H9 (cell line): Measurements from ENCODE around the gene ITGA1. TPM values are rescaled to one million over a fixed set of nuclear protein-coding genes. Genes with fewer than 3 reads are reported as not detected.
A peak's percentile ranks its signal among the peaks of the same experiment; 100 is the strongest.

Experiments used
- DNase-seq: peaks from one replicate; pipeline ENCODE4 v3.0.0-alpha.2; 2017
- H2AFZ ChIP-seq: one replicate; pipeline ENCODE4 v1.6.1; 2013; ENCODE audit warnings: mild to moderate bottlenecking, low read length, control low read depth, moderate library complexity
- H2AK5ac ChIP-seq: 2 replicates; pipeline ENCODE4 v1.6.1; 2013; ENCODE audit warnings: low read length, control low read depth, mixed read lengths; ENCODE audit not compliant: insufficient read length
- H2BK120ac ChIP-seq: one replicate; pipeline ENCODE4 v1.6.1; 2013; ENCODE audit warnings: low read depth, mild to moderate bottlenecking, low read length, control low read depth, inconsistent platforms; ENCODE audit not compliant: poor library complexity, severe bottlenecking
- H2BK12ac ChIP-seq: 2 replicates; pipeline ENCODE4 v1.6.1; 2013; ENCODE audit warnings: low read length, control low read depth, mixed read lengths, low read depth; ENCODE audit not compliant: insufficient read length
- H2BK15ac ChIP-seq: 2 replicates; pipeline ENCODE4 v1.6.1; 2013; ENCODE audit warnings: low read depth, low read length, control low read depth
- H2BK20ac ChIP-seq: one replicate; pipeline ENCODE4 v1.6.1; 2013; ENCODE audit warnings: low read depth, mild to moderate bottlenecking, low read length, control low read depth, inconsistent platforms; ENCODE audit not compliant: poor library complexity, severe bottlenecking
- H2BK5ac ChIP-seq: 2 replicates; pipeline ENCODE4 v1.6.1; 2013; ENCODE audit warnings: low read length, control low read depth, mixed read lengths; ENCODE audit not compliant: insufficient read length
- H3K14ac ChIP-seq: 2 replicates; pipeline ENCODE4 v1.6.1; 2013; ENCODE audit warnings: low read length, control low read depth; ENCODE audit not compliant: insufficient read depth
- H3K18ac ChIP-seq: 2 replicates; pipeline ENCODE4 v1.6.1; 2013; ENCODE audit warnings: low read depth, mild to moderate bottlenecking, mixed read lengths, low read length, control low read depth; ENCODE audit not compliant: insufficient read length
- H3K23ac ChIP-seq: 2 replicates; pipeline ENCODE4 v1.6.1; 2013; ENCODE audit warnings: low read length, control low read depth, mixed read lengths, low read depth; ENCODE audit not compliant: insufficient read length
- H3K23me2 ChIP-seq: 2 replicates; pipeline ENCODE4 v1.6.1; 2013; ENCODE audit warnings: low read depth, mild to moderate bottlenecking, mixed read lengths, low read length, control low read depth; ENCODE audit not compliant: insufficient read length, poor library complexity, severe bottlenecking
- H3K27ac ChIP-seq: 2 replicates; pipeline ENCODE4 v1.5.1; 2013; ENCODE audit warnings: low read length, control low read depth, mixed read lengths, low read depth; ENCODE audit not compliant: insufficient read length
- H3K27me3 ChIP-seq: 2 replicates; pipeline ENCODE4 v1.6.1; 2013; ENCODE audit warnings: low read length, control low read depth, inconsistent platforms; ENCODE audit not compliant: insufficient read depth
- H3K4ac ChIP-seq: 2 replicates; pipeline ENCODE4 v1.6.1; 2013; ENCODE audit warnings: low read depth, mild to moderate bottlenecking, control low read depth, inconsistent platforms, low read length, moderate library complexity
- H3K4me1 ChIP-seq: 2 replicates; pipeline ENCODE4 v1.6.1; 2013; ENCODE audit warnings: low read length, control low read depth, inconsistent platforms; ENCODE audit not compliant: insufficient read depth
- H3K4me2 ChIP-seq: 2 replicates; pipeline ENCODE4 v1.6.1; 2013; ENCODE audit warnings: low read length, control low read depth, mixed read lengths; ENCODE audit not compliant: insufficient read length, insufficient read depth
- H3K56ac ChIP-seq: 2 replicates; pipeline ENCODE4 v1.6.1; 2013; ENCODE audit warnings: low read depth, mild to moderate bottlenecking, mixed read lengths, low read length, control low read depth; ENCODE audit not compliant: insufficient read length
- H3K79me1 ChIP-seq: 2 replicates; pipeline ENCODE4 v1.6.1; 2013; ENCODE audit warnings: low read depth, mild to moderate bottlenecking, moderate library complexity, low read length, control low read depth, inconsistent platforms; ENCODE audit not compliant: insufficient read depth, poor library complexity, severe bottlenecking
- H3K79me2 ChIP-seq: 2 replicates; pipeline ENCODE4 v1.6.1; 2013; ENCODE audit warnings: low read length, control low read depth, inconsistent platforms; ENCODE audit not compliant: insufficient read depth
- H3K9ac ChIP-seq: 2 replicates; pipeline ENCODE4 v1.6.1; 2013; ENCODE audit warnings: low read length, control low read depth, mixed read lengths; ENCODE audit not compliant: insufficient read length; ENCODE audit errors: extremely low read depth
- H3K9me3 ChIP-seq: one replicate; pipeline ENCODE4 v1.6.1; 2013; ENCODE audit warnings: low read depth, low read length, inconsistent platforms; ENCODE audit not compliant: control insufficient read depth
- H3T11ph ChIP-seq: one replicate; pipeline ENCODE4 v1.6.1; 2013; ENCODE audit warnings: mild to moderate bottlenecking, low read length, control low read depth, inconsistent platforms
- H4K20me1 ChIP-seq: one replicate; pipeline ENCODE4 v1.6.1; 2013; ENCODE audit not compliant: control insufficient read depth, insufficient read length, insufficient read depth
- H4K5ac ChIP-seq: 2 replicates; pipeline ENCODE4 v1.6.1; 2013; ENCODE audit warnings: low read depth, mild to moderate bottlenecking, mixed read lengths, low read length, control low read depth; ENCODE audit not compliant: insufficient read length
- H4K8ac ChIP-seq: replicated peaks from 2 replicates; pipeline ENCODE4 v1.6.1; 2013; ENCODE audit warnings: low read length, control low read depth, mixed read lengths, low read depth; ENCODE audit not compliant: insufficient read length
- H4K91ac ChIP-seq: 2 replicates; pipeline ENCODE4 v1.6.1; 2013; ENCODE audit warnings: low read depth, mild to moderate bottlenecking, moderate library complexity, mixed read lengths, low read length, control low read depth; ENCODE audit not compliant: insufficient read length
- H3K27ac Mint-ChIP-seq, 3 experiments: 2 replicates in 2 of 3; 3 replicates in 1 of 3; pipeline ENCODE4 v1.8.0; 2020 to 2021; ENCODE audit warnings: mixed read lengths in 3 of 3, mild to moderate bottlenecking in 1 of 3, moderate library complexity in 1 of 3
- H3K27me3 Mint-ChIP-seq: 2 replicates; pipeline ENCODE4 v1.8.0; 2021; ENCODE audit warnings: low read depth, mild to moderate bottlenecking, moderate library complexity, mixed read lengths
- H3K36me3 Mint-ChIP-seq, 3 experiments: 2 replicates in 2 of 3; 3 replicates in 1 of 3; pipeline ENCODE4 v1.8.0; 2020 to 2021; ENCODE audit warnings: low read depth in 3 of 3, mixed read lengths in 3 of 3; ENCODE audit not compliant: insufficient read depth in 1 of 3
- H3K4me1 Mint-ChIP-seq, 2 experiments: 2 replicates each; pipeline ENCODE4 v1.8.0; 2020; ENCODE audit warnings: mixed read lengths in 2 of 2
- H3K4me3 Mint-ChIP-seq, 2 experiments: 2 replicates in 1 of 2; 3 replicates in 1 of 2; pipeline ENCODE4 v1.8.0; 2020 to 2021; ENCODE audit warnings: mild to moderate bottlenecking in 2 of 2, mixed read lengths in 2 of 2, moderate library complexity in 1 of 2
- H3K9me3 Mint-ChIP-seq, 2 experiments: 2 replicates in 1 of 2; 3 replicates in 1 of 2; pipeline ENCODE4 v1.8.0; 2020; ENCODE audit warnings: mild to moderate bottlenecking in 2 of 2, mixed read lengths in 2 of 2, moderate library complexity in 1 of 2
- WGBS: extraction: QIAGEN DNeasy Blood & Tissue Kit; methylation state at CpG from one replicate; pipeline ENCODE4 v1.1.7; 2013; ENCODE audit warnings: missing lambda C conversion rate, low lambda C conversion rate, mixed read lengths; ENCODE audit not compliant: insufficient read length; ENCODE audit errors: extremely low coverage; 5-methylcytosine and 5-hydroxymethylcytosine counted together
- total RNA-seq: library from RNA; stranded (reverse); gene quantifications from 2 replicates; pipeline ENCODE4 v1.2.1, GENCODE V29; 2021
- TF ChIP-seq, protein P1 (sequence below): fragments of 200-600 bp; sonication (generic); conservative IDR thresholded peaks from 3 replicates; pipeline ENCODE4 v1.8.0; 2021; ENCODE audit warnings: antibody characterized with exemption, mild to moderate bottlenecking

The ITGA1 gene
- total RNA-seq, 1 experiment from 2014 or later, result 3.9 TPM

DNA sequence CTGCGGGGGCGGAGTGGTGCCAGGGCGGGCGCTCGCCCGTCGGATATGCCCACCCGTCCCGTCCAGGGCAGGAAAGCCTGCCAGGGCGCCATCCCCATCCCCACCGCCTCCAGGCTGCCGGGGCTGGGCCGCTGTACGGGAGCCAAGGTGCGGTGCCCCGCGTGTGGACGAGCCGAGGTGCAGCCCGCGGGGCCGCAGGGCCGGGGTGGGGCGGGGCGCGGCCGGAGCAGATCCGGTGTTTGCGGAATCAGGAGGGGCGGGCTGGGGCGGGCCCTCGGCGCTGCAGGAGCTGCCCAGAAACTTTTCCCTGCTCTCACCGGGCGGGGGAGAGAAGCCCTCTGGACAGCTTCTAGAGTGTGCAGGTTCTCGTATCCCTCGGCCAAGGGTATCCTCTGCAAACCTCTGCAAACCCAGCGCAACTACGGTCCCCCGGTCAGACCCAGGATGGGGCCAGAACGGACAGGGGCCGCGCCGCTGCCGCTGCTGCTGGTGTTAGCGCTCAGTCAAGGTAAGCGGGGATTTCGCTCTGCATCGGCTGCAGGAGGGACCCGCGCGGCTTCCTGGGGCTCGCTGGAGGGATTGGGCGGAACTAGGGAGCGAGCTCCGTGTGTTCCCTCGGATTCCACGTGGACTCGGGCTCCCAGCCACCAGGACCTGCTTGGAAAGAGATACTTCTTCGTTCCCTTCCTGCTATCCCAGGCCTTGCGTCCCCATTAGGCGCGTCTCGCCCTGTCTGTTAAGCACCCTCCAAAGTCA is 201.5 kb downstream of the ITGA1 start, which contains the start of gene ITGA2:
TSS of gene ITGA2 (plus strand) at position 328 of the 756 bp plus-strand sequence. CDS start at position 445, 117 bp downstream.
- H3K9me3 ChIP-seq, result no peaks in the 10 kb centered on the region
- H3K4ac ChIP-seq, result no peak within 1 kb of the TSS
- H2BK20ac ChIP-seq, result no peak within 1 kb of the TSS
- no peaks in the 10 kb centered on the region; a peak in 1 of 5 replicates for H3K9me3 Mint-ChIP-seq
- peaks cover 6 to 16% of the 10 kb centered on the region in 2 experiments for H3K4me1 Mint-ChIP-seq
- no peak within 1 kb of the TSS for H3K27ac Mint-ChIP-seq
- H2BK5ac ChIP-seq, result no peak within 1 kb of the TSS
- no peaks in the 10 kb centered on the region for H3K36me3 Mint-ChIP-seq
- H3K4me1 ChIP-seq, result no peaks in the 10 kb centered on the region
- peak; percentile 73 for DNase-seq
- H4K5ac ChIP-seq, result no peak within 1 kb of the TSS
- H4K91ac ChIP-seq, result no peak within 1 kb of the TSS
- H3K27me3 Mint-ChIP-seq, result peaks cover 22% of the 10 kb centered on the region
- no peak within 1 kb of the TSS for H2BK120ac ChIP-seq
- WGBS, result no CpG with 5 or more reads among the region's 64 CpGs
- TF ChIP-seq, protein P1, sequence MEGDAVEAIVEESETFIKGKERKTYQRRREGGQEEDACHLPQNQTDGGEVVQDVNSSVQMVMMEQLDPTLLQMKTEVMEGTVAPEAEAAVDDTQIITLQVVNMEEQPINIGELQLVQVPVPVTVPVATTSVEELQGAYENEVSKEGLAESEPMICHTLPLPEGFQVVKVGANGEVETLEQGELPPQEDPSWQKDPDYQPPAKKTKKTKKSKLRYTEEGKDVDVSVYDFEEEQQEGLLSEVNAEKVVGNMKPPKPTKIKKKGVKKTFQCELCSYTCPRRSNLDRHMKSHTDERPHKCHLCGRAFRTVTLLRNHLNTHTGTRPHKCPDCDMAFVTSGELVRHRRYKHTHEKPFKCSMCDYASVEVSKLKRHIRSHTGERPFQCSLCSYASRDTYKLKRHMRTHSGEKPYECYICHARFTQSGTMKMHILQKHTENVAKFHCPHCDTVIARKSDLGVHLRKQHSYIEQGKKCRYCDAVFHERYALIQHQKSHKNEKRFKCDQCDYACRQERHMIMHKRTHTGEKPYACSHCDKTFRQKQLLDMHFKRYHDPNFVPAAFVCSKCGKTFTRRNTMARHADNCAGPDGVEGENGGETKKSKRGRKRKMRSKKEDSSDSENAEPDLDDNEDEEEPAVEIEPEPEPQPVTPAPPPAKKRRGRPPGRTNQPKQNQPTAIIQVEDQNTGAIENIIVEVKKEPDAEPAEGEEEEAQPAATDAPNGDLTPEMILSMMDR, result no peak
- peak within 1 kb of the TSS; percentile 87 for H3K14ac ChIP-seq
- no peak within 1 kb of the TSS for H2BK12ac ChIP-seq
- no peaks in the 10 kb centered on the region for H3K79me1 ChIP-seq
- no peak within 1 kb of the TSS for H2AFZ ChIP-seq
- peak within 1 kb of the TSS; percentile 82 for H3K4me2 ChIP-seq
- no peak within 1 kb of the TSS for H4K8ac ChIP-seq
- H3K56ac ChIP-seq, result no peak within 1 kb of the TSS
- peak within 1 kb of the TSS; percentile 69 for H3K9ac ChIP-seq
- peaks cover 14% of the 10 kb centered on the region for H3K23me2 ChIP-seq
- no peak within 1 kb of the TSS for H3K23ac ChIP-seq
- peak within 1 kb of the TSS; percentile 76 to 85 for H3K4me3 Mint-ChIP-seq
- H3K18ac ChIP-seq, result no peak within 1 kb of the TSS
- H2AK5ac ChIP-seq, result no peak within 1 kb of the TSS
- no peak within 1 kb of the TSS for H3K27ac ChIP-seq
- no peaks in the 10 kb centered on the region; the same call in 1 of the 2 replicates for H3K27me3 ChIP-seq
- no peak within 1 kb of the TSS for H3T11ph ChIP-seq
- H2BK15ac ChIP-seq, result no peak within 1 kb of the TSS
- H3K79me2 ChIP-seq, result no peaks in the 10 kb centered on the region
- H4K20me1 ChIP-seq, result no peaks in the 10 kb centered on the region
